Stimulated activated naive CD8-positive, alpha-beta T cell treated with anti-CD3 and anti-CD28 coated beads, Interleukin-15, Interleukin-2, amounts not matched to agents 100 U/mL and 50 U/mL, for 24 hours (primary cell): Measurements from ENCODE around the gene ZNF699.
"Not testable (repeated sequence)": the region's sequence is repeated elsewhere in the genome, so short reads cannot be mapped to it uniquely, and the experiment has no call there.

Experiments
- ATAC-seq: fragments of 150-1000 bp; cut with Tn5 transposase; one replicate; pipeline ENCODE4 v1.10.0; 2021
- DNase-seq: peaks from one replicate; pipeline ENCODE4 v3.0.0; 2021

Gene ZNF699

DNA sequence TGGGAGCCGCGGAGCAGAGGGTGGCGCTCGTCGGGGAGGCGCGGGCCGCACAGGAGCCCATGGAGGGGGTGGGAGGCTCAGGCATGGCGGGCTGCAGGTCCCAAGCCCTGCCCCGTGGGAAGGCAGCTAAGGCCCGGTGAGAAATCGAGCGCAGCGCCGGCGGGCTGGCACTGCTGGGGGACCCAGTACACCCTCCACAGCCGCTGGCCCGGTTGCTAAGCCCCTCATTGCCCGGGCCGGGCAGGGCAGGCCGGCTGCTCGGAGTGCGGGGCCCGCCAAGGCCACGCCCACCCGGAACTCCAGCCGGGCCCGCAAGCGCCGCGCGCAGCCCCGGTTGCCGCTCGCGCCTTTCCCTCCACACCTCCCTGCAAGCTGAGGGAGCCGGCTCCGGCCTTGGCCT lies 26.2 kb downstream of the ZNF699 start:
- peak; percentile 8 for DNase-seq
- ATAC-seq = not testable (repeated sequence)

- DNase-seq = no peak
- ATAC-seq = no peak
These were observed 58.4 kb downstream of the ZNF699 start for GRCh38 chr19:9251236-9251635.

DNA sequence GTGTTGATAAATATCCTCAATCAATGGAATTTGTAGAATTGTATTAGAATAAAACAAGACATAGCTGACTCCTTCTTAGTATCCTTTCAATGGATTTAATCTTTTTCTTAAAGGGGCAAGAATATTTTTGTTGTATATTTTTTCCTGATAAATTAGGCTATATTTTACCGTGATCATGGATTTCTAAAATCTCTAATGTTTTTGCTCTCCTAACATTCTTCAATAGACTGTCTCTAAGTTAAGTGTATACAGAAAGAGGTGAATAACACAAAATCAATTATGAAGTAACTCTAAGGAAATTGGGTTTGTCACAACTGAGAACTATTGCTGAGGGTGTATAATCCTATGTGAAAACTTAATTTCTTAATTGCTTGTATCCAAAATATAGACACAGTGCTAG lies 59.0 kb downstream of the ZNF699 start, which contains the start of gene OR7E24:
Gene OR7E24, plus strand, starts transcription at position 301 of the 400 bp plus-strand sequence. CDS start 114 bp downstream, outside the sequence.
- ATAC-seq (no peak), DNase-seq (no peak)
